Common myeloid progenitor, CD34-positive (primary cell): Measurements from ENCODE around the gene TMEM181.

Source experiments
- CTCF ChIA-PET: fragments of 350-600 bp; sonication (Branson Sonifier 250); formaldehyde crosslinking; loops from one replicate; lab custom pipeline; 2021; ENCODE audit warnings: antibody characterized with exemption; lab: Charles Lee
- POLR2A ChIA-PET: fragments of 350-600 bp; sonication (Branson Sonifier 250); formaldehyde crosslinking; loops from one replicate; lab custom pipeline; 2021; ENCODE audit warnings: antibody characterized with exemption; lab: Charles Lee
- DNase-seq, 3 donors: peaks; one replicate each; pipeline versions ENCODE4 v3.0.0 to v3.0.0-alpha.2; 2013
- H3K27ac ChIP-seq, 2 experiments: 1 replicate in 1 of 2; 2 replicates in 1 of 2; pipeline ENCODE4 v1.7.0; 2013; ENCODE audit warnings: inconsistent platforms in 2 of 2, low read length in 2 of 2, mild to moderate bottlenecking in 2 of 2, low read depth in 1 of 2, moderate library complexity in 1 of 2; ENCODE audit not compliant: severe bottlenecking in 2 of 2, insufficient read depth in 1 of 2, poor library complexity in 1 of 2
- H3K27me3 ChIP-seq, 5 experiments: replicated peaks in 2 of 5; 1 replicate in 3 of 5; 2 replicates in 2 of 5; pipeline versions ENCODE4 v1.6.1 to v1.7.0; 2013; ENCODE audit warnings: low read length in 4 of 5, mild to moderate bottlenecking in 2 of 5, moderate library complexity in 2 of 5, inconsistent platforms in 1 of 5; ENCODE audit not compliant: insufficient read depth in 5 of 5, control insufficient read depth in 4 of 5
- H3K36me3 ChIP-seq, 4 experiments: 1 replicate in 2 of 4; 2 replicates in 2 of 4; pipeline versions ENCODE4 v1.6.1 to v1.7.0; 2013; ENCODE audit warnings: low read length in 3 of 4, control low read depth in 1 of 4, mild to moderate bottlenecking in 1 of 4; ENCODE audit not compliant: control insufficient read depth in 4 of 4, insufficient read depth in 4 of 4
- H3K4me1 ChIP-seq, 4 experiments: 1 replicate in 3 of 4; 2 replicates in 1 of 4; pipeline versions ENCODE4 v1.6.1 to v1.7.1; 2013; ENCODE audit warnings: low read length in 3 of 4, mild to moderate bottlenecking in 3 of 4, control low read depth in 1 of 4, inconsistent platforms in 1 of 4, moderate library complexity in 1 of 4; ENCODE audit not compliant: control insufficient read depth in 4 of 4, insufficient read depth in 4 of 4; ENCODE audit errors: control extremely low read depth in 1 of 4
- H3K4me3 ChIP-seq, 7 experiments: 1 replicate in 4 of 7; 2 replicates in 3 of 7; pipeline versions ENCODE4 v1.5.1 to v1.7.0; 2013; ENCODE audit warnings: mild to moderate bottlenecking in 7 of 7, low read length in 6 of 7, moderate library complexity in 6 of 7, inconsistent platforms in 2 of 7, low read depth in 2 of 7, control low read depth in 1 of 7; ENCODE audit not compliant: insufficient read depth in 4 of 7, control insufficient read depth in 1 of 7; ENCODE audit errors: extremely low read depth in 1 of 7
- H3K9me3 ChIP-seq, 5 experiments: 1 replicate in 4 of 5; 2 replicates in 1 of 5; pipeline versions ENCODE4 v1.6.1 to v1.7.1; 2013; ENCODE audit warnings: low read length in 4 of 5, mild to moderate bottlenecking in 2 of 5, inconsistent platforms in 1 of 5, low read depth in 1 of 5, moderate library complexity in 1 of 5; ENCODE audit not compliant: control insufficient read depth in 4 of 5, insufficient read depth in 2 of 5; ENCODE audit errors: control extremely low read depth in 1 of 5
- WGBS: methylation state at CpG from one replicate; pipeline ENCODE4 v1.1.5; 2013; ENCODE audit not compliant: insufficient coverage; 5-methylcytosine and 5-hydroxymethylcytosine counted together

Gene TMEM181

DNA sequence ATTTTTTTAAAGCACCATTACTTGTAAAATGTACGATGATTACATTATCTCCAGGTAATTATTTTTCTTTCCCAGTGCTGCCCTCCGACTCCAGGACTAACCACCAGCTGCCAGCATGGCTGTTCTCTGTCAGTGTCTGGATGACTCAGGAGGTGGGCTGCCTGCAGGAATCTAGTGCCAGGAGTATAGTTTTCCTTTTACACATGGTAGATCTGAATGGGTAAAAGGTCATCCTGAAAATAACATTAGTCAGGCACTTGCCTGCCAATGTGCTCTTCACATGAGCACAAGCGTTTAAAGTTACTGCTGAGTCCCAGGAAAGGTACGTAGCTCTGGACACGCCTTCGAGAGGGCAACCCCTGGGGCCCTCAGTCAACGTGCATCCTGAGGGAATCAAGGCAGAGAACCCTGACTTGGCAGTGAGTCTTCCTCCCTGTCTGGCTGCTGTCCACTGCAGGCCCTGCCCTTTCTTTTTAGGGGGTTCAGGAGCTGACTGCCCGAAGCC lies 82.3 kb downstream of the TMEM181 start:
- DNase-seq, result no peak

DNA sequence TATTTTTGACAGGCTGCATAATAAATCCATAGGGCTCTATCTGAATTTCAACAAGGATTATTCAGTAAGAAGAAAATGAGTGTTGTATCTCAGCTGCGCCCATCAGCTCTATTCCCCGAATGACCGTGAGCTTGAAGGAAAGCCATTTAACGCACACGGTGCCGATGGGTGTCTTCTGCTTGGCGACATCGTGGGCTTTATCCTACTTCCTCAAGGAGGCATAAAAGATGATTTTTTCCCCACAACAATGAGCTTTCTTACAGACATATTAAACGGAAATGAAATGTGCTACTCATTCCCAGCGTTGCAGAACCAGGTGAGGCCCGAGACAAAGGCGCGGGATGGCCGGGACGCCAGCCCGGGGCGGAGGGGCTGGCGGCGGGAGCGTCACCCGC lies 83.9 kb downstream of the TMEM181 start:
- POLR2A ChIA-PET, result interaction anchor here (0.6 to 1.5 kb wide), 3 partner anchors 11 to 443 kb away, joined by 3 to 6 read pairs (median 3); no protein-coding TSS in a partner anchor
- H3K27ac ChIP-seq, result peak overlapping the region; percentile 82 to 89
- H3K27me3 ChIP-seq, result no peaks in the 10 kb centered on the region
- CTCF ChIA-PET, result interaction anchor here (1.0 to 4.7 kb wide), 6 partner anchors 10 to 47 kb away, joined by 3 to 50 read pairs (median 10); no protein-coding TSS in a partner anchor
- H3K36me3 ChIP-seq, result peaks cover 4 to 19% (median 11%) of the 10 kb centered on the region in 4 experiments
- H3K9me3 ChIP-seq, result no peaks in the 10 kb centered on the region
- DNase-seq, result peak in 1 of 3 donors; percentile 41
- 6% methylated on average over 16 of the region's 21 CpGs for WGBS
- H3K4me3 ChIP-seq, result peak overlapping the region; percentile 73 to 96 (median 90)
- H3K4me1 ChIP-seq, result peaks cover 6 to 29% (median 22%) of the 10 kb centered on the region in 4 experiments

More for the DNA sequence above, 82.3 kb downstream of the TMEM181 start:
- Histone ChIP-seq H3K36me3 (peaks cover 9 to 25% (median 15%) of the 10 kb centered on the region in 4 experiments), H3K9me3 (no peaks in the 10 kb centered on the region), H3K4me3 (no peak overlapping the region), H3K27ac (no peak overlapping the region), H3K27me3 (no peaks in the 10 kb centered on the region), H3K4me1 (peaks cover 6 to 29% (median 20%) of the 10 kb centered on the region in 4 experiments)
- ChIA-PET POLR2A (no interaction called here), CTCF (interaction anchor here (0.5 to 1.2 kb wide), 4 partner anchors 9 to 330 kb away, joined by 3 read pairs; no protein-coding TSS in a partner anchor)
- WGBS, result 96% methylated on average over 5 of the region's 8 CpGs

DNA sequence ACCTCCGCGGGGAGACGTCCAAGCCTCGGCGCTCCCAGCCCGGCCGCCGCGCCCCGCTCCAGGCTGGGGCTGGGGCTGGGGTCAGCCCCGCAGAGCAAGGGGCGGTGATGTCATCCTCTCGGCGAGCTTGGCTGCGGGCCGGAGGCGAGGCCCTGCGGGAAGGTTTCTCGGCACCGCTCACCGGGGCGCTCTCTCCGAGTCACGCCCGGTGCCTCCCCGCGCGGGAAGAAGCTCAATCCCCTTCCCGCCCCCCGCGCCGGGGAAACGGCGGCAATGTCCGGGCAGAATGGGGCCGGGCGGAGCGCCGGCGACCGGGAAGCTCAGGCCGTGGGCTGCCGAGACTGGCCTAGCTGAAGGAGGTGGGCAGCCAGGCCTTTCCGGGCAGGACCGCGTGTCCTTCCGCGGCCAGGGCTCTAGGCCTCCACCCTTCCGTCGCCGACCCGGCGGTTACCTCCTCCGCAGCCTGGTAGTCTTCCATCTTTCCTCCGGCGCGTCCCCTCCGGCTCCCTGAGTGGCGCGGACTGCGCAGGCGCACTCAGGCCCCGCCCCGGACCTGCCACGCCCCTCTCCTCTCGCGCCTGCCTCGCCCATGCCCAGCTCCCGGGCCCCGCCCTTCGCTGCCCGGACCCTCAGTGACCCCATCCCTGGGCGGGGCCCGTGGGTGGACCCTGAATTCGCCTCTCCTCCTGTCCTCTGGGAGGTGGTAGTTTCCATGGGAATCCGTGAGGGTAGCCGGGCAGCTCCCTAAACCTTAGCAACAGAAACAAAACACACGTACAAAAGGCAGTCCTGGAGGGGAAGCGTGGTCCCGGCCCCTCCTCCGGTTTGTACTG lies 84.6 kb downstream of the TMEM181 start, which contains the start of gene DYNLT1:
DYNLT1 (minus strand) TSS at position 513 of the 833 bp plus-strand sequence; CDS start at position 478, 35 bp downstream.
- H3K4me1 ChIP-seq, result peaks cover 6 to 32% (median 27%) of the 10 kb centered on the region in 4 experiments

DNA sequence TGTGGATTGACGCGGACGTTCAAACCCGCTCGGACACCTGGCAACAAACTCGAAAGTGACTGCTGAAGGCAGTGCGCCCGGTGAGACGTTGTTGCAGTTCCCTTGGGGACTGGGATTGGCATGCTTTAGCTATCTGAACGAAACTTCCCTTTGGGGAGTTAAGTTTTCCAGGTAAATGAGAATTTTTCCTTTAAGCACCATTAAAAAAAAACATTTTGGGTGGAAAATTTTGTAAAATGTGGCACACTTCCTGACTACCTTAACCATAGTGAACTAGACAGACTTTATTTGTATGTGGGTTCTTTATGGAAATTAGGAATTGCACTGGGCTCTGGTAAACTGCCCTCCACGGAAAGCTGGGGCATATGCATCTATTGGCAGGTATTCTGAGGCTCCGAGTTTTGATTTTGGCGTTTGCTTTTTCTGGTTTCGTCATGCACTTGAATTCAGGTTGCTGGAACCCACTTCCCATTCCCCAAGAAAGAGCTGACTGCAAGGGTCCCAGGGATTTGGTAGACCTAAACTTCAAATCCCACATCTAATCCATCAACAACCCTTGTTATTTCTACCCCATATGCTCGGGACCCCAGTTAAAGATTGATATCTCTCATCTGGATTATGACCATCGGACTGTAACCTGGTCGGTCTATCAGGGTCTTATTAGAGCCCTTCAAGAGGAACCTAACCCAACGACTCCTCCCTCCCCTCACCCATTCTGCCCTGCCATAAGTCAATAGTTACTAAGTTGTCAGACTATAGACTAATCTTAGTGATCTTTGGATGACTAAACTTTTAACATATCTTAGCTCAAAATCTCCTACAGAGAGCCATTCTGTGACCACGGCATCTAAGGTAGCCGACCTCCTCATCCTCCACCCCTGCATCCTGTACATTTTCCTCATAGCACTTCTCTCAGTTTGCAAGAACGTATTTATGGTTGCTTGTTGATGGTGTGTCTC lies 85.5 kb downstream of the TMEM181 start:
- peak overlapping the region; percentile 73 to 96 (median 90) for H3K4me3 ChIP-seq
- peaks cover 3 to 10% (median 8%) of the 10 kb centered on the region in 4 experiments for H3K36me3 ChIP-seq
- peaks cover 6 to 41% (median 34%) of the 10 kb centered on the region in 4 experiments for H3K4me1 ChIP-seq
- ChIA-PET POLR2A (interaction anchor here (0.9 to 1.5 kb wide), 2 partner anchors 46 to 444 kb away, joined by 6 read pairs; no protein-coding TSS in a partner anchor), CTCF (interaction anchor here (0.7 to 4.7 kb wide), 6 partner anchors 8 to 358 kb away, joined by 3 to 50 read pairs (median 8); no protein-coding TSS in a partner anchor)
- H3K27me3 ChIP-seq, result no peaks in the 10 kb centered on the region
- peak in 1 of 3 donors; percentile 22 for DNase-seq
- H3K9me3 ChIP-seq, result no peaks in the 10 kb centered on the region
- H3K27ac ChIP-seq, result peak overlapping the region; percentile 82 to 89
- 21% methylated on average over 12 of the region's 21 CpGs for WGBS

More for the DNA sequence above, 84.6 kb downstream of the TMEM181 start, which contains the start of gene DYNLT1:
- Histone ChIP-seq H3K27ac (peak within 1 kb of the TSS; percentile 82 to 89), H3K36me3 (peaks cover 4 to 13% (median 11%) of the 10 kb centered on the region in 4 experiments), H3K9me3 (no peaks in the 10 kb centered on the region), H3K4me3 (peak within 1 kb of the TSS; percentile 73 to 96 (median 90)), H3K27me3 (no peaks in the 10 kb centered on the region)
- ChIA-PET POLR2A (interaction anchor here (0.9 to 1.5 kb wide), 3 partner anchors 10 to 444 kb away, joined by 3 to 6 read pairs (median 6); no protein-coding TSS in a partner anchor), CTCF (interaction anchor here (1.1 to 4.7 kb wide), 6 partner anchors 9 to 57 kb away, joined by 3 to 50 read pairs (median 10); no protein-coding TSS in a partner anchor)
- WGBS, result under 1% methylated on average over 73 of the region's 81 CpGs
- DNase-seq, result peak; percentile 78 to 92 (median 90)

DNA sequence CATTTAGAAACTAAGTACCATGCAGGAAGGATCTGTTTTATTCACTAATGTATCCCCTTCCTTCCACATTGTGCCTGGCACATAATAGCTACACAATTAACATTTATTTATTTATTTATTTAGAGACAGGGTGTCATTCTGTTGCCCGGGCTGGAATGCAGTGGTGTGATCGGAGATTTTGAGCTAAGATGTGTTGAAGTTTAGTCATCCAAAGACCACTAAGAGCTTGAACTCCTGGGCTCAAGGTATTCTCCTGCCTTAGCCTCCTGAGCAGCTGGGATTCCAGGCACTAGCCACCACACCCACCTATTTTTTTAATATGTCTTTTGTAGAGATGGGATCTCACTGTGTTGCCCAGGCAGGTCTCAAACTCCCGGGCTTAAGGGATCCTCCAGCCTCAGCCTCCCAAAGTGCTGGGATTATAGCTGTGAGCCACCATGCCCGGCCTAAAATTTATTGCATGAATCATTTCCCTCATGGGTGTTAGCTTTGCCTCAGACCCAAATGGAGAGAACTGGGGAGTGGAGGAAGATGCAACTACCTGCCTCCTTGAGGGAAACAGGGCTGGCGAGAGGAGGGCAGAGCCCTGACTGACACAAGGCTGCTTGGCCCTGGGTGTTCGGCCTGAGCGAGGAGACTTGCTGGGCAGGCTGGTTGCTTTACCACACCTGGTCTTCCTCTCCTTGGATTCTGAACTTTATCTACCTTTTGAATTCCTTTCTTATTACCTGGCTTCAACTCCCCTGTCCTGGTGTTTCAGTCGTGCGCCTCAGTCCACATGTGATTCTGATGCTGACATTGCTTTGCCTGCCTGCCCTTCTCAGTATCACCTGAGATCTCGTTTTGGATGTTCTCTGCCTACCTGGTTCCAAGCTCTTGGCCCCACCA lies 86.4 kb downstream of the TMEM181 start:
- no peak for DNase-seq
- Histone ChIP-seq H3K4me1 (peaks cover 6 to 42% (median 33%) of the 10 kb centered on the region in 4 experiments), H3K27ac (no peak overlapping the region), H3K36me3 (peaks cover 0 to 5% (median 4%) of the 10 kb centered on the region in 4 experiments), H3K9me3 (no peaks in the 10 kb centered on the region), H3K4me3 (no peak overlapping the region), H3K27me3 (no peaks in the 10 kb centered on the region)
- ChIA-PET CTCF (interaction anchor here (1.4 to 4.7 kb wide), 3 partner anchors 9 to 44 kb away, joined by 3 to 50 read pairs (median 13); no protein-coding TSS in a partner anchor), POLR2A (interaction anchor here (0.8 kb wide), 1 partner anchor 58 kb away, joined by 3 read pairs; no protein-coding TSS in a partner anchor)
- WGBS, result 94% methylated on average over 7 of the region's 10 CpGs
